ENCODE results near the gene PLXNA2. TPM values are rescaled to one million over a fixed set of nuclear protein-coding genes. Genes with fewer than 3 reads are reported as not detected.

PLXNA2 gene
- total RNA-seq, 1 donor from 2014 or later = 1.7 TPM

- H3K79me2 ChIP-seq (ENCODE audit: low read depth) = no peaks in the 10 kb centered on the region
- DNase-seq (ENCODE audit: low spot score) = no peak
- Mint-ChIP-seq H3K4me1 (peaks cover 33% of the 10 kb centered on the region), H3K36me3 (no peaks in the 10 kb centered on the region), H3K27ac (no peak overlapping the region), H3K9me3 (no peaks in the 10 kb centered on the region), H3K4me3 (no peak overlapping the region), H3K27me3 (ENCODE audit: insufficient read depth, low read depth) (no peaks in the 10 kb centered on the region)
- no peak overlapping the region for H3K4me3 ChIP-seq
- H3K4me1 ChIP-seq = peaks cover 43% of the 10 kb centered on the region
- H3K9me3 ChIP-seq (ENCODE audit: low read depth) = no peaks in the 10 kb centered on the region
- TF ChIP-seq EZH2 (IDR thresholded peaks at IDR 0.05) (no peak), EZH2phosphoT487 (IDR thresholded peaks at IDR 0.05) (no peak), CTCF (IDR thresholded peaks at IDR 0.05) (no peak)
- H3K9ac ChIP-seq = no peak overlapping the region
- no peak overlapping the region for H3K4me2 ChIP-seq
- no peak overlapping the region for H3K27ac ChIP-seq
- H4K20me1 ChIP-seq (ENCODE audit: low read depth) = no peaks in the 10 kb centered on the region
- peaks cover 29% of the 10 kb centered on the region for H3F3A ChIP-seq (ENCODE audit: low read depth)
- H3K36me3 ChIP-seq = no peaks in the 10 kb centered on the region
- H3K27me3 ChIP-seq = no peaks in the 10 kb centered on the region
- H2AFZ ChIP-seq (replicated peaks) = no peak overlapping the region
Observed at GRCh38 chr1:208273386-208274017, 29.3 kb upstream of the PLXNA2 start.

GRCh38 chr1:208272713-208273112 is 28.5 kb upstream of the PLXNA2 start:
- H3K27ac Mint-ChIP-seq = no peak overlapping the region
- no peaks in the 10 kb centered on the region for H3K9me3 Mint-ChIP-seq
- no peaks in the 10 kb centered on the region for H3K36me3 Mint-ChIP-seq
- peaks cover 40% of the 10 kb centered on the region for H3K4me1 Mint-ChIP-seq
- H3K9me3 ChIP-seq (ENCODE audit: low read depth) = no peaks in the 10 kb centered on the region
- H3K4me3 Mint-ChIP-seq = no peak overlapping the region
- H3K27me3 Mint-ChIP-seq (ENCODE audit: insufficient read depth, low read depth) = no peaks in the 10 kb centered on the region
- H3K4me2 ChIP-seq = peak overlapping the region; percentile 61
- no peaks in the 10 kb centered on the region for H3K27me3 ChIP-seq
- H3K9ac ChIP-seq = no peak overlapping the region
- H3K27ac ChIP-seq = no peak overlapping the region
- H3K36me3 ChIP-seq = no peaks in the 10 kb centered on the region
- DNase-seq (ENCODE audit: low spot score) = no peak
- peaks cover 29% of the 10 kb centered on the region for H3F3A ChIP-seq (ENCODE audit: low read depth)
- no peak overlapping the region for H3K4me3 ChIP-seq
- H4K20me1 ChIP-seq (ENCODE audit: low read depth) = no peaks in the 10 kb centered on the region
- H3K4me1 ChIP-seq = peaks cover 42% of the 10 kb centered on the region
- no peaks in the 10 kb centered on the region for H3K79me2 ChIP-seq (ENCODE audit: low read depth)
- TF ChIP-seq CTCF (IDR thresholded peaks at IDR 0.05) (no peak), EZH2 (IDR thresholded peaks at IDR 0.05) (no peak), EZH2phosphoT487 (IDR thresholded peaks at IDR 0.05) (no peak)
- H2AFZ ChIP-seq (replicated peaks) = no peak overlapping the region

GRCh38 chr1:208272311-208272710 is 28.1 kb upstream of the PLXNA2 start:
- no peak overlapping the region for H3K4me3 Mint-ChIP-seq
- no peaks in the 10 kb centered on the region for H3K36me3 Mint-ChIP-seq
- peaks cover 44% of the 10 kb centered on the region for H3K4me1 Mint-ChIP-seq
- Histone ChIP-seq H2AFZ (replicated peaks) (no peak overlapping the region), H3K9ac (no peak overlapping the region), H3K9me3 (ENCODE audit: low read depth) (no peaks in the 10 kb centered on the region), H3K4me2 (peak overlapping the region; percentile 61), H3F3A (ENCODE audit: low read depth) (peaks cover 29% of the 10 kb centered on the region), H3K27me3 (no peaks in the 10 kb centered on the region), H3K4me1 (peaks cover 46% of the 10 kb centered on the region), H3K27ac (no peak overlapping the region), H3K4me3 (no peak overlapping the region), H4K20me1 (ENCODE audit: low read depth) (no peaks in the 10 kb centered on the region), H3K36me3 (no peaks in the 10 kb centered on the region), H3K79me2 (ENCODE audit: low read depth) (no peaks in the 10 kb centered on the region)
- H3K27me3 Mint-ChIP-seq (ENCODE audit: insufficient read depth, low read depth) = no peaks in the 10 kb centered on the region
- TF ChIP-seq CTCF (IDR thresholded peaks at IDR 0.05) (no peak), EZH2phosphoT487 (IDR thresholded peaks at IDR 0.05) (no peak), EZH2 (IDR thresholded peaks at IDR 0.05) (no peak)
- H3K9me3 Mint-ChIP-seq = no peaks in the 10 kb centered on the region
- DNase-seq (ENCODE audit: low spot score) = no peak
- H3K27ac Mint-ChIP-seq = no peak overlapping the region
